NCI-H82 treated with DMSO at 0.1 percent for 48 hours (cell line): ENCODE measurements around the gene CRISPLD2.

Experiments
- DNase-seq: peaks from one replicate; lab custom pipeline; 2025; ENCODE audit not compliant: unreplicated experiment; lab: John Stamatoyannopoulos, UW

The CRISPLD2 gene

DNA sequence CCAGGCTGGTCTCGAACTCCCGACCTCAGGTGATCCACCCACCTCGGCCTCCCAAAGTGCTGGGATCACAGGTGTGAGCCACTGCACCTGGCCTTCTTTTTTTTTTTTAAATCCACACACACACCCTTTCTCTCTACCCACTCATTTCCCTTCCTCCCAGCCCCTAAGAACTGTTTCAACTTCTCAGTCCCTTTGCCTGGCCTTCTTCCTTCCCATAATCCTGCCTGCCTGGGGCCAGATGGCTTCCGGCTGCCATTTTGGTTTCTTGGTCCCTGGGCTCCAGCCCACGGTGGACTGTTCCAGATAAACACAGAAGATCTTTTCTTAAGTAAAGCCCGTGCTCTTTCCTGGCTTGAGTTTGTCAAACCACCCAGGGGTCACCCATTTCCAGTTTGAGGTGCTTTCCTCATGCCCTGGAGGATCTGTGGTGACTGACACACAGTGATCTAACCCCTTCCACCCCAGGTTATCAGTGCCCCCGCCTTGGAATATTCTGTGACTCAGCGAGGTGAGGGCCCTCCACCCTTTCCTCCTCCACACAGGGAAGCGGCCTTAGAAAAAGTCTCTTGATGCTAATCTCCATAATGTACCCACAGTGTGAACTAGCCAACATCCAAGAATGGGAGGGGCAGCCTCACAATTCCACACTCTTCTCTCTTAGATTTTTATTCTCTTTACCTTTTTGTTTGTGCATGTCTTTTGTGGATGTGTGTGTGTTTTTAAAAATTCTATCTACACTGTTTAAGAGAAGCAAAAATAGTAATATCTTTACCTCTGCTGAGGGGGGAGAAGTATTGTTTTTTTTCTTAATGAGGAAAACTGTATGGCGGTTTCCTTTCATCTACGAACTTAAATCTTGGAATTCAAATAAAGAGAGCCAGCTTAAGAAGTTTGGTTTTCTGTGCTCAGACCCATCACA, 60.0 kb downstream of the CRISPLD2 start:
- DNase-seq: no peak

DNA sequence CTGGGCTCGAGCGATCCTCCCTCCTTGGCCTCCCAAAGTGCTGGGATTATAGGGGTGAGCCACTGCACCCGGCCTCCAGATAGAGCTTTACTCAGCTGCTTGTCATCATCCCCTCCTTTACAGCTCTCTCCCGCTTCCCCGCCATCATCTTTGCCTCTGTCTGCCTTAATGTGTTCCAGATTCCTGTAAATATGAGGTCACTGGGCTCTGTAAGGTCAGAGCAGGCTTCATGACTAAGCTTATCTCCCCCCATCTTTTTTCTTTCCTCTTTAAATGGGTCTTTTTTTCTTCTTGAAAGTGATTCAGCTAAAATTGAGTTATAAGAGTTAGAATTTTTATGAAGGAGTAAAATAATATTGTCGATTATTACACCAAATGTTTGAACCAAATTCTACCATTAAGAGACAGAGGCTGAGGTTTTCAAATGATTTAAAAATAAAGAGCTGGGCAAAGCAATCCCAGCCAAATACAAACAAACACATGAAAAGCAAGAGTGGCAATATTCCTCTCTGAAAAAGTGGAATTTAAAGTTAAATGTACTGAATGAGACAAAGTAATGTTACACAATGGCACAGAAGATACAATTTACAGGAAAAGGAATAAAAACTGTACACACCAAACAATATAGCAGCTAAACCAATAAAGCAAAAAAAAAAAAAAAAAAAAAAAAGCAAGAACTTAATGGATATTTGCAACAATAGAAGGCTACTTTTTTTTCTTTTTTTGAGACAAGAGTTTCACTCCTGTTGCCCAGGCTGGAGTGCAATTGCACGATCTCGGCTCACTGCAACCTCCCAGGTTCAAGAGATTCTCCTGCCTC, 62.1 kb downstream of the CRISPLD2 start:
- DNase-seq: no peak

DNA sequence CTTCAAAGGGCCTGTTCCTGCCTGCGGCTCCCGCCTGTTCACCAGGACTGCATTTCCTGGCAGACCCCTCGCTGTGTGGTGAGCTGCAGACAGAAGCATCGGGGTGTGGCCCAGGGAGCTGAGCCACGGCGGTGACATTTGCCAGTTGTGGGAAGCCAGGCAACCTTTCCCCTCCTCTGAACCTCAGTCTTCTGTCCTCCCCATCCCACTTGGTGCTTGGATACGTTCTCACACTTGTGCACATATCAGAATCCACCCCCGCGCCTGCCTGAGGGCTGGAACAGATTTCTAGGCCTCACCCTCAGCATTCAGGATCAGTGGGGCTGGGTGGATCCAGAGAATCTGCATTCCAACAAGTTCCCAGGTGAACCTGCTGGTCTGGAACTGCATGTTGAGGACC, 63.5 kb downstream of the CRISPLD2 start:
- no peak for DNase-seq

DNA sequence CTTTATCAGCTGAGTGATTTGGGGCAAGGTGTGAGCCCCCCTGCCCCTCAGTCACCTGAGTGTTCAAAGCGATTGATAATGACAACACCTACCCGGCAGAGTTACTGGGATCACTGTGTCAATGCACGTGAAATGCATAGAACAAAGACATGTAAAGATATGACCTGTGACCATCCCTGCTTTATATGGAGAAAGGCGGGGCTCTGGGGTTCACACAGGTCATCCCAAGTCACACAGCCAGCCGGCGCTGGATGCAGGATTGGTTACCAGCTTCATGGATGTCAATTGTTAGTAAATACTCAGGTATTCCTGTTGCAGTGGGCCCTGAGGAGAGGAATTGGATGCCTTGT, 64.4 kb downstream of the CRISPLD2 start:
- DNase-seq: no peak

DNA sequence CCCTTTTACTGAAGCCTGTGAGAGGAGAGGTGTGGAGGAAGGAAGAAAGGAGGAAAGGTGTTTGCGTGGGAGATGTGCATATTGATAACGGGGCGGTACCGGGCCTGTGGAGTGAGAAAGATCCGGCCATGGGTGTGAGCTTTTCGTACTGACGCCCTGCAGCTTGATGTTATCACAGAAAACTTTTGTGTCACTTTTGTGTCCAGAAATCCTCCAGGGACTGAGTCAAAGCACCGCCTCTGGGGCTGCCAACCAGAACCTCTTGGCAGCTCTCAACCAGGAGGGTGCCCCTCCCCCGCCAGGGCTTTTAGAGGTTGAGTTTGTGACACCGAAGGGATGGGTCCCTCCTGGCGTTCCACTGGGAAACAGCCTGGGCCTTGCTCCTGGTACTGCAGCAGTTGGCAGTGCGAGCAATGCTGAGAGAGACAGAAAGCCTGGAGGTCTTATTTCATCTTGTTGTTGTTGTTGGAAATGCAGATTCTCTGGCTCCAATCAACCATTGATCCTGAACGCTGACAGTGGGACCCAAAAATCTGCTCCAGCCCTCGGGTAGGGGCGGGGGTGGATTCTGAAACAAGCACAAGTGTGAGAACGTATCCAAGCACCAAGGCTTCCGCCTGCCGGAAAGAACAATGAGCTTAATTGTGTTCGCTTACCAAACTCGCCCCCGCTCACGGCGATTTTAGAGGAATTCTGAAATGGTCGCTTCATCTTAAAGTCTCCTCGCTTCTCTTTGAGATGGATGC, 65.0 kb downstream of the CRISPLD2 start:
- DNase-seq: no peak

DNA sequence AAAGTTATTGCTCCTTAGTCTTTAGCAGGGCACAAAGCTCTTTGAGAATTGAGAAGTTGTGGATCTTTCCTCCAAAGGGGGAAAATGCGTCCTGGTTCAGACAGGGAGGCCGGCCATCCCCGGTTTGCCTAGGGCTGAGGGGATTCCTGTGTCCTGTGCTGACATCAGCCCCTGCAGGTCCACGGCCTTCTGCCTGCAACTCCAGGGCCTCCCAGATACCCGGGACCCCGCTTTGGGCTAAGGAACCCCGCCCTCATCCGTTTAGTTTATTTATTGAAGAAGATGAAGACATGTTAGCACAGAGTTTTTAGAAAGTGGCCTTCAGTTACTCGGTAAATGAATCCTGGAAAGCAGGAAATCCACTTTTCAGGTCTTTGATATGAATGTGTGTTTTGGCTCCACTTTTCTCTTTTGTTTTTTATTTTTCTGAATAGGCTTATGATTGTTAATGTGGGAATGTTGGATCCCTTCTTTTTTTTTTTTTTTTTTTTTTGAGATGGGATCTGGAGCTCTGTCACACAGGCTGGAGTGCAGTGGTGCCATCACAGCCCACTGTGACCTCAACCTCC, 65.6 kb downstream of the CRISPLD2 start:
- no peak for DNase-seq

DNA sequence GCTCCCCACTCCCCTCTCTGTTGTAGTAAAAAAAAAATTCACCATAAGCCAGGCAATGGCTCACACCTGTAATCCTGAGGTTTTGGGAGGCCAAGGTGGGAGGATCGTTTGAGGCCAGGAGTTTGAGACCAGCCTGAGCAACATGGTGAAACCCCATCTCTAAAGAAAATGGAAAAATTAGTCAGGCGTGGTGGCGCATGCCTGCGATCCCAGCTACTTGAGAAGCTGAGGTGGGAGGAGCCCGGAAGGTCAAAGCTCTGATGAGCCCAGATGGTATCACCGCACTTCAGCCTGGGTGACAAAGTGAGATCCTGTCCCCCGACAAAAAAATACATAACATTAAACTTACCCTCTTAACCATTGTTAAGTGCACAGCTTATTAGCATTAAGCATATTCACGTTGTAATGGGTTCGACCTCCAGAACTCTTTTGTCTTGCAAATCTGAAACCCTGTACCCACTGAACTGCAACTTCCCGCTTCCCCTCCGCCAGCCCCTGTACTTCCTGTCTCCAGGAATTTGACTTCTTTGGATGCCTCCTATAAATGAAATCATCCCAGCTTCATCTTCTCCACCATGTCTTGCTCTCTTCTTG, 66.8 kb downstream of the CRISPLD2 start:
- DNase-seq: no peak

DNA sequence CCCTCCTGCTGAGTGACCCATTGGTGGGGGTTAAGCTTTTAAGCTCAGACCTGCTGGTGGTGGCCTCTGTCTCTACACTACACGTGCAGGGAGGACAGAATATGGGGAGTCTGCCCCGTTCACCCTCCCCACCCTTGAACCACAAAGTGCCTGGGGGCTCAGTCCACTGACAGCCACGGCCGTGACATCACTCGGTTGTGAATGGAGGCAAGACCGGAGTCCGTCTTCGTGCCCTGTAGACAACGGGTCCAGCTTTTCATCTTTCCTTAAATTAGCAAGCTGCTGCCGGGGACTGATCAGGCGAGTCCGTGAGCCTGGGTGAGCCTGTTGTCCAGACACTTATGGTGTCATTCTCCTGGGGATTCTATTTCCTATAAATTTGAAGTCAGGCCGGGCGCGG, 67.4 kb downstream of the CRISPLD2 start:
- DNase-seq: no peak

DNA sequence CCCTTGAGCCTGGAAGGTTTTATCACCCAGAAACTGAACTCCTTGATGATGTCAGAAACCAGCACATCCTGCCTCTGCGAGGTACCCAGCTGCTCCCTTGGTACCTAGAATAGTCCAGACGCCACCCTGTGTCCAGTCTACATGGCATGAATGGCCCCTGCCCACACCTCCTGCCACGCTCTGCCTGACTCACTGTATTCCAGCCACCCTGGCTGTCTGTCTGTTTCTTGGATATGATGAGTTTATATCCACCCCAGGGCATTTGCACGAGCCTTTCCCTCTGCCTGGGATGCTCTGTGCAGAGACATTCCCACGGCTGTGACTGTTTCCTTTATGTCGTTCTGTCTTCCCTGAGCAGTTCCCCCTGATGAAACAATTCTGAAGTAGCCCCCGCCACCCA, 68.7 kb downstream of the CRISPLD2 start:
- DNase-seq: no peak

DNA sequence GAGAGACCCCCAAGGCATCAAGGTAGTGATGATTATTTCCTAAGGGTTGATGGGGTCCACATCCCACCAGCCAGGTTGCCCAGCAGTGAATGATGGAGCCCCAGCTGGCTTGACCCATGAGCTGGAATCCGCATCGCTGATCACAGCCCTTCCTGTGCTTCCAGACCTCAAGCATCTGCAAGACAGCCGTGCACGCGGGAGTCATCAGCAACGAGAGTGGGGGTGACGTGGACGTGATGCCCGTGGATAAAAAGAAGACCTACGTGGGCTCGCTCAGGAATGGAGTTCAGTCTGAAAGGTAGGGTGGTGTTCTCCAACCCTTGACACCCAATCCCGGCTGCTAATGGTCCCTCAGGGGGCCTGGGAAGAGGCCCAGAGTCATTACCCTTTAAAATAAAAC, 69.3 kb downstream of the CRISPLD2 start:
- no peak for DNase-seq

DNA sequence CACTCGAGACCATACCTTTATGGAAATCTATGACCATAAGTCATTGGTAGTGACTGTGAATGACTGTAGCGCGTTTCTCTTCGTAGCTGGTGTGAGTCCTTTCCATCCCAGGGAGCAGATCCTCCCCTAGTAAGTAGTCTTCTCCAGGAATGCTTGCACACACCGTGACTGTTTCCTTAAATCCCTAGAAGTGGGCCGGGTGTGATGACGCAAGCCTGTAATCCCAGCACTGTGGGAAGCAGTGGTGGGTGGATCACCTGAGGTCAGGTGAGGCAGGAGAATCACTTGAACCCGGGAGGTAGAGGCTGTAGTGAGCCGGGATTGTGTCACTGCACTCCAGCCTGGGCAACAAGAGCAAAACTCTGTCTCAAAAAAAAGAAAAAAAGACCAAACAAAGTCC, 70.6 kb downstream of the CRISPLD2 start:
- no peak for DNase-seq

DNA sequence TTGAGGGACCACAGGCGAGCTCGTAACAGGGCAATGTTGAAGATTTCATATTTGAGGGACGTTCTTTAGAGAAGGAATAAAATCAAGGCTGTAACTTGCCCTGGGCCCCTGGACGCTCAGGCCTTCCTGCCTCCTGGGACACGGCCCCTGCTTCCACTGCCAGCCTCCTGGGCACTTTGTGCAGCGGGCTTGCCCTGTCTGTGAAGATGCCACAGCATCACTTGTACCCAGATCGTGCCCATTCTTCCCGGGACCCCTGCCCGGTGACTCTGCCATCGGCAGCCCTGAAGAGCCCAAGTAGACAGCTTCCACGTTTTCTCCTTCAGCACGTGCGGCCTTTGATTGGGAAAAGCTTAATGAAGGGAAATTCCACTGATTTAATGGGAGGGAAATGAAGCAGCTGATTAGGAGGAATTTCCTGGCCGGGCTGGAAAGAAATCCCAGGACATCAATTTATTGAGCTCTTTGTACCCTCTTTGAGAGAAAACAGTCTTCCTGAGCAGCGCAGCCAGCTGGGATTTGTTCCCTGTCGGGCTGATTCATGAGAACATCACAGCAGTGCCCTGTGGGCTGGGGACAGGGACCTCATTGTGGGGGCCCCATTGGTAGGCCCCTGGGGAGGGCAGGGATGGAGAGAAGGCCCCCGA, 71.5 kb downstream of the CRISPLD2 start:
- DNase-seq: no peak

DNA sequence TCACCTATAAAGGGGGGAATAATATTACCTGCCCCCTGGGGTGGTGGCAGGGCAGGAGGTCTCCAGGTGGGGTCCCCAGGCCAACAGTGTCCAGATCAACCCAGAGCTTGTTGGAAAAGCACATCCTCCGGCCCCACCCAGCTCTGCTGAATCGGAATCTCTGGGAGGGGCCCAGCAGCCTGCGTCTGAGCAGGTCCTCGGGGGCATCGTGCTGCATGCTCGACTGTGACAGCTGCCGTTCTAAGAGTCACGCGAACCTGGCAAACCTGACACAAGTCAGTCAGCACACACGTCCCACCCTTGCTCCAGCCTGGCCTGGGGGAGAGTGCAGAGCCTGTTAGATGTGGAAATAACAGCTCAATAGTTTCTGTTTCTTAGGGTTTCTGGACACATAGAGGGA, 72.3 kb downstream of the CRISPLD2 start:
- DNase-seq: no peak

DNA sequence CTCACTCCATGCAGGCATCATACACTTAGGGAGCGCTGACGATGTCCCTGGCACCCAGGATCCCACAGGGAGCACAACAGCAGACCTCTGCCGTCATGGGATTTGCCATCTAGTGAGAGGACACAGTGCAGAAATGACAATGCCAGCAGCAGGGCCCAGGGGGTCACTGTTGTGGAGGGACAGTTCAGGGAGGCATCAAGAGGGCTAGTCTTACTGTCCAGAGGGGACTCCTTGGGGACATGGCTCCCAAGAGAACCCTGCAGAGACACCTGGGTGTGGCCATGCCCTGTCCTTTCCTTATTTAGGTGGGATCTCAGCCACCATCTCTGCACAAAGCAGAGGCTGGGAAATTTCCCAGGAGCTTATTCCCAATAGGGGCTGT, 73.7 kb downstream of the CRISPLD2 start:
- no peak for DNase-seq

DNA sequence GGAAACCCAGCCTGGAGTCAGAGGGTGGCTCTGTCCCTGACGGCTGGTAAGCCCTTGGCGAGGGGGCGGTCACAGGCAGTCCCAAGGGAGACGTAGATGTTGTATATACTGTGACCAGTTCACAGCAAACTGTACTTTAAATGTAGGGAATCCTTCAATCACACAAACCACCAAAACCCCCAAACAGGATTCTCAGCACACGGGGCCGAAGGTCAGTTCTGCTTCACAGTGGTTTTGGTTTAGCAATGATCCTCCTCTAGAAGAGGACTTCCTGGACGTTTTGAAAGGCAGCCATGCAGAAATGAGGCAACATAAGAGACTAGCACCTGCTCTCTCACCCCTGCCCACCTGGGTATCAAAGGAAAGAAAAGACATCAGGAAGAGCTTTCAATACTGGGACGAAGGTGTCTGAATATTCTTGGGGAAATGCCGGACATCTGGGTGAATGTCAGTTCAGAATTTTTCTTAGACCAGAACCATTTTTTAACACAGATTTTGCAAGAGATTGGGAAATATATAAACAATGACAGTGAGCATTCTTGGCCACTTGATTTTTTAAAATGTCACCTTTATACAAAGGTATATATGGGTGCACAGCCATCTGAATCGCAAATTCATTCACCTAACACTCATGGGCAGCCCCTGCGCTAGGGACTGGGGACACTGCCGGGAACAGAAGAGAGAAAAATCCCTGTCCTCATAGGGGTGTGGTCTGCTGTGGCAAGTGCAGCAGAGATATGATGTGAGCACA, 74.2 kb downstream of the CRISPLD2 start:
- no peak for DNase-seq

DNA sequence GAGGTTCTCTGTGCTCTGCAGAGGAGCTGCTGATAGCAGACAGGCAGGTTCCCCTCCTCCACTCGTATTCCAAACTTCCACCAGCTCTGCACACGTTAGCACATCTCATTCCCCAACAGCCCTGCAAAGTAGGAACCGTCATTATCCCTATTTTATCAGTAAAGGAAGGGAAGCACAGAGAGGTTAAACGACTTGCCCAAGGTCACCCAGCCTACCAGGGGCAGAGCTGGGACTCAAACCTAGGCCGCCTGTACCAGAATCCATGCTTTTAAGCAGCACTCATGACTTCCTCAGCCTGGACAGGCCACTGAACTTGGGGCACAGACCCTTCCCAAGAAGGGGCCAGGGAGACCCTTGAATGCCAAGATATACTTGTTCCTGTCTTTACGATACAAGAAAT, 75.2 kb downstream of the CRISPLD2 start:
- no peak for DNase-seq

DNA sequence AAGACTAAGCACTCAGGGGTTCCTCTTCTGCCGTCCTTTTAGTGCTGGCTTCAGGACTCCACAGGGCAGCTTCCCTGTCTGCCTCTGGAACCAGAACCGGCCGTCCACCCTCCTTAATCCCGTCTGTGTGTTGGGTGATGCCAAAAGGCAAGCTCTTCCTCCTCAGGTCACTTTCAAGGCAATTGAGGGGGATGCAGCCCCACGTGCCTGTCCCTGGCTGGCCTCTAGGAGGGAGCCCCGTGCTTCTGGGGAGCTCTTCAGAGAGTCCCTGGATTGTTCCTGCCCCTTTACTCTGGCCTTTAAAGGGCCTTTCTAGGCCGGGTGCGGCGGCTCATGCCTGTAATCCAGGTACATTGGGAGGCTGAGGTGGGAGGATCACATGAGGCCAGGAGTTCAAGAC, 77.1 kb downstream of the CRISPLD2 start:
- DNase-seq: no peak

DNA sequence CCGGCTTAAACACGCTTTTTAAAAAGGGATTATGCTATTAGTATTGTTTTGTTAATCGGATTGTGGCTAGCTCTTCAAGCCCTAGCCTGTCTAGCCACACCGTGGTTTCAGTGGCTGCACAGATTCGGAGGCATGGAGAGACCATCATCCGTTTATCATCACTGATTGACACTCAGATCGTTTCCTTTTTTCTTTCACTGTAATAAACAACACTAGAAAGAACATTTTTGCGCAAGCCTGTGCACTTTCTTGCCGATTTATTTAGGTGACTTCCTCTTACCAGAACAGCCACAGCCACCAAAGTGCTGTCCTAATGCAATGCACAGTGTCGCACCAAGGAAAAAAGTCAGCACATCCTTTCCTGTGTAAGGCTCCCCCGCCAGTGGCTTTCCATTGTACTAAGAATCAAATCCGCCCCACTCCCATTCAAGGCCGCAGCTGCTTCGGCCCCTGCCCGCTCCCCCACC, 78.2 kb downstream of the CRISPLD2 start:
- peak; percentile 71 for DNase-seq

DNA sequence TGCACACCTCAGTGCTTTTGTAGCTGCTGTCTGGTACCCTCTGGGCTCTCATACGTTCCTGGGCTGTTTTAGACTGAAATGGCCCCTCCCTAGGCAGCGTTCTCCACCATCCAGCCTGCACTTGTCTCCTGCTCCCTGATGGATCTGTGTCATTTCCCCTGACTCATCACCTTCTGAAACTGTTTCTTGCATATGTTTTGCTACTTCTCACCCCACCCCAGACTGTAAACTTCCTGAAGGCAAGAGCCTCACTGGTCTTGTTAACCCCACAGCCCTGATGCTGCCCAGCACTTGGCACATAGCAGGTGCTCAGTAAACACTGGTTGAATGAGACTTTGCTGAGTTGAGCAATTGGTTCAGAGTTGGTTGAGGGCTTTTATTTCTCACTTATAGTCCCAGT, 78.7 kb downstream of the CRISPLD2 start:
- no peak for DNase-seq

DNA sequence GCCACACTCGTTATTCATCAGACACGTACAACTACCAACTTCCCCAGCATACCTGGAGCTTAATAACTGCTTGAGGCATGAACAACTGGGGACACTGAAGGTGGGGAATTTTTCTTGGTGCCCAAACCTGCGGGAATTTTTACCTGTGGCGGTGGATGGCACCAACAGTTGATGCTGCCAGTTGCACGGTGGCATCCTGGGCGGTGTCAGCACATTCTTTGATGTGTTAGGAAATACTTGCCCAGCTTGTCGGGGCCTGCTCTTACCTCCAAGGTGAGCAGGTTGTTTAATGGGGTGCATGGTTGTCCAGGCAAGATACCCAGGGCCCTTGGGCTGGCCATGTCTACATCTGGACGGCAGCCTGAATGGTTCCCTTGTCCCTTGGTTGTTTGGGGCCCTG, 79.6 kb downstream of the CRISPLD2 start:
- no peak for DNase-seq
